Measurements from ENCODE around the gene CYB5R4. TPM values are rescaled to one million over a fixed set of nuclear protein-coding genes. Genes with fewer than 3 reads are reported as not detected.

CYB5R4 gene
- total and polyA plus RNA-seq, 2 of the 13 experiments (the other 11 are each of a cell fraction or from before 2014, with no cell fraction given), result 5.3 to 26.1 TPM

GRCh38 chr6:83859410-83860358 lies at the start of gene CYB5R4 (continued):
- TF ChIP-seq, protein P1, sequence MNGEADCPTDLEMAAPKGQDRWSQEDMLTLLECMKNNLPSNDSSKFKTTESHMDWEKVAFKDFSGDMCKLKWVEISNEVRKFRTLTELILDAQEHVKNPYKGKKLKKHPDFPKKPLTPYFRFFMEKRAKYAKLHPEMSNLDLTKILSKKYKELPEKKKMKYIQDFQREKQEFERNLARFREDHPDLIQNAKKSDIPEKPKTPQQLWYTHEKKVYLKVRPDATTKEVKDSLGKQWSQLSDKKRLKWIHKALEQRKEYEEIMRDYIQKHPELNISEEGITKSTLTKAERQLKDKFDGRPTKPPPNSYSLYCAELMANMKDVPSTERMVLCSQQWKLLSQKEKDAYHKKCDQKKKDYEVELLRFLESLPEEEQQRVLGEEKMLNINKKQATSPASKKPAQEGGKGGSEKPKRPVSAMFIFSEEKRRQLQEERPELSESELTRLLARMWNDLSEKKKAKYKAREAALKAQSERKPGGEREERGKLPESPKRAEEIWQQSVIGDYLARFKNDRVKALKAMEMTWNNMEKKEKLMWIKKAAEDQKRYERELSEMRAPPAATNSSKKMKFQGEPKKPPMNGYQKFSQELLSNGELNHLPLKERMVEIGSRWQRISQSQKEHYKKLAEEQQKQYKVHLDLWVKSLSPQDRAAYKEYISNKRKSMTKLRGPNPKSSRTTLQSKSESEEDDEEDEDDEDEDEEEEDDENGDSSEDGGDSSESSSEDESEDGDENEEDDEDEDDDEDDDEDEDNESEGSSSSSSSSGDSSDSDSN (CRISPR knock-in tag; IDR thresholded peaks at IDR 0.05), result peak; percentile 58; the same call in 1 of the 2 replicates
- TF ChIP-seq, protein P2, sequence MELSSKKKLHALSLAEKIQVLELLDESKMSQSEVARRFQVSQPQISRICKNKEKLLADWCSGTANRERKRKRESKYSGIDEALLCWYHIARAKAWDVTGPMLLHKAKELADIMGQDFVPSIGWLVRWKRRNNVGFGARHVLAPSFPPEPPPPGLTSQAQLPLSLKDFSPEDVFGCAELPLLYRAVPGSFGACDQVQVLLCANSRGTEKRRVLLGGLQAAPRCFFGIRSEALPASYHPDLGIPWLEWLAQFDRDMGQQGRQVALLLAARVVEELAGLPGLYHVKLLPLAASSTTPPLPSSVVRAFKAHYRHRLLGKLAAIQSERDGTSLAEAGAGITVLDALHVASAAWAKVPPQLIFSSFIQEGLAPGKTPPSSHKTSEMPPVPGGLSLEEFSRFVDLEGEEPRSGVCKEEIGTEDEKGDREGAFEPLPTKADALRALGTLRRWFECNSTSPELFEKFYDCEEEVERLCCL (CRISPR knock-in tag; IDR thresholded peaks at IDR 0.05; ENCODE audit: borderline replicate concordance), result peak; percentile 90
- peak; percentile 72; the same call in 1 of the 2 replicates for TF ChIP-seq ZNF784 (CRISPR knock-in tag; IDR thresholded peaks at IDR 0.05; ENCODE audit: borderline replicate concordance)
- TF ChIP-seq CBX2 (IDR thresholded peaks at IDR 0.05; ENCODE audit: low read depth, low read length), result no peak
- TF ChIP-seq CBX2 (CRISPR knock-in tag; IDR thresholded peaks at IDR 0.05; ENCODE audit: low read depth), result no peak
- TF ChIP-seq ZNF710 (CRISPR knock-in tag; IDR thresholded peaks at IDR 0.05; ENCODE audit: borderline replicate concordance), result no peak; the same call in 1 of the 2 replicates
- TF ChIP-seq ATF7-NPFF (CRISPR knock-in tag; IDR thresholded peaks at IDR 0.05; ENCODE audit: low read depth), result peak; percentile 90
- TF ChIP-seq STAG1 (CRISPR knock-in tag; IDR thresholded peaks at IDR 0.05), result no peak
- TF ChIP-seq, protein P3, sequence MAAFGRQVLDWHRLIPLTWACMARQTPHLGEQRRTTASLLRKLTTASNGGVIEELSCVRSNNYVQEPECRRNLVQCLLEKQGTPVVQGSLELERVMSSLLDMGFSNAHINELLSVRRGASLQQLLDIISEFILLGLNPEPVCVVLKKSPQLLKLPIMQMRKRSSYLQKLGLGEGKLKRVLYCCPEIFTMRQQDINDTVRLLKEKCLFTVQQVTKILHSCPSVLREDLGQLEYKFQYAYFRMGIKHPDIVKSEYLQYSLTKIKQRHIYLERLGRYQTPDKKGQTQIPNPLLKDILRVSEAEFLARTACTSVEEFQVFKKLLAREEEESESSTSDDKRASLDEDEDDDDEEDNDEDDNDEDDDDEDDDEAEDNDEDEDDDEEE (CRISPR knock-in tag; IDR thresholded peaks at IDR 0.05), result peak; percentile 98
- peak; percentile 52 for TF ChIP-seq MYC (CRISPR knock-in tag; IDR thresholded peaks at IDR 0.05; ENCODE audit: borderline replicate concordance)
- peak; percentile 64; the same call in 1 of the 2 replicates for TF ChIP-seq ZNF678 (CRISPR knock-in tag; IDR thresholded peaks at IDR 0.05)
- TF ChIP-seq ZFP82 (CRISPR knock-in tag; IDR thresholded peaks at IDR 0.05; ENCODE audit: borderline replicate concordance), result peak; percentile 84; the same call in 1 of the 2 replicates
- TF ChIP-seq ZNF598 (CRISPR knock-in tag; IDR thresholded peaks at IDR 0.05; ENCODE audit: borderline replicate concordance), result peak; percentile 45; the same call in 1 of the 2 replicates
- TF ChIP-seq TP53 (CRISPR knock-in tag; conservative IDR thresholded peaks at IDR 0.05), result peak; percentile 95
- TF ChIP-seq CREBL2 (CRISPR knock-in tag; IDR thresholded peaks at IDR 0.05; ENCODE audit: borderline replicate concordance), result peak; percentile 96; the same call in 1 of the 2 replicates
- no peak for TF ChIP-seq NFE2L2 (IDR thresholded peaks at IDR 0.05; ENCODE audit: low read length)
- TF ChIP-seq, protein P4, sequence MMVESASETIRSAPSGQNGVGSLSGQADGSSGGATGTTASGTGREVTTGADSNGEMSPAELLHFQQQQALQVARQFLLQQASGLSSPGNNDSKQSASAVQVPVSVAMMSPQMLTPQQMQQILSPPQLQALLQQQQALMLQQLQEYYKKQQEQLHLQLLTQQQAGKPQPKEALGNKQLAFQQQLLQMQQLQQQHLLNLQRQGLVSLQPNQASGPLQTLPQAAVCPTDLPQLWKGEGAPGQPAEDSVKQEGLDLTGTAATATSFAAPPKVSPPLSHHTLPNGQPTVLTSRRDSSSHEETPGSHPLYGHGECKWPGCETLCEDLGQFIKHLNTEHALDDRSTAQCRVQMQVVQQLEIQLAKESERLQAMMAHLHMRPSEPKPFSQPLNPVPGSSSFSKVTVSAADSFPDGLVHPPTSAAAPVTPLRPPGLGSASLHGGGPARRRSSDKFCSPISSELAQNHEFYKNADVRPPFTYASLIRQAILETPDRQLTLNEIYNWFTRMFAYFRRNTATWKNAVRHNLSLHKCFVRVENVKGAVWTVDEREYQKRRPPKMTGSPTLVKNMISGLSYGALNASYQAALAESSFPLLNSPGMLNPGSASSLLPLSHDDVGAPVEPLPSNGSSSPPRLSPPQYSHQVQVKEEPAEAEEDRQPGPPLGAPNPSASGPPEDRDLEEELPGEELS (CRISPR knock-in tag; IDR thresholded peaks at IDR 0.05), result peak; percentile 36

All from HepG2 (cell line).